Measurements from ENCODE around the gene UGT1A4.

The UGT1A4 gene

DNA sequence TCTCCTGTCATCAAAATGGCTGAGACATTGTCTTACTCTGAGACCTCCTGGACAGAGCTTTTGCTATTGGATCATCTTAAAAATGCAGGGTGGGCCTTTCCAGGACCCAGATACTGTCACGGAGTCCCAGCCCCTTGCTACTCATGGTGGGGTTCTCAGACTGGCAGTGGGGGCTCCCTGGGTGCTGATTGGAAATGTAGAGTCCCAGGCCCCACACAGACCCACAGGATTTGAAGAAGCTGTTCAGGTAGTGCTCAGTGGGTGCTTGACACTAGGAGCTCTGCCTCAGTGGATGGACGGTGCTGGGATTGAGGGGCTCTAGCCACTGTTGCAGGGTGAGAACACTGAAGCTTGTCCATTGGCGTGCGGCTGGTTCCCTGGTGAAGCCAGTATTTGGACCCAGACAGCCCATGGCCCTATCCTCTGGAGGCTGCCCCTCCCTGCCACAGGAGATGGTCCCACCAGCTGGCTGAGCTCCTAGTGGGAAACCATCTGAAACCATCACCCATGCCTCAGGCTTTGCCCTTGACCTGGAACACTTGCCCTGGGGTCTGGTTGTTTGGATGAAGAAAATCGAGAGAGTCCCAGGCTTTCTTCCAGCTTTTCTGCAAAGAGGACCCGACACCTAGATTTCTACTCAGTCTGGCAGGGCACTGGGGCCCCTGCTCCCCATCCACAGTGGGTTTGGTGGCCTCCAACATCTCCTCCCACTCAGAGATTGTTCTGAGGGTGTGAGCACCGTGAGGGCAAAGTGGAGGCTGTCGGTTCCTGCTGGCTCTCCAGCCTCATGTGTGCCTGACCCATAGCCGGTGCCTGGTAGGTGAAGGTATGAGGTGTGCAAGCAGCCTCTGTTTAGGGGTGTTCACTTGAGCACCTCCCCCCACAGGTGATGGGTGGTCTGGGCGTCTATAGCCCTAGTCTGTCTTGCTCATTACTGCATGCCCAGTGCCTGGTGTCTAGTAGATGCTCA lies 89.7 kb downstream of the UGT1A4 start:
- Histone ChIP-seq H3K4me3 (no peak overlapping the region), H3K4me2 (no peak overlapping the region), H3K9me3 (replicated peaks in 1 of 11) (peaks cover 0 to 9% (median 0%) of the 10 kb centered on the region in 11 experiments; a peak in 4 of 22 replicates), H3K27ac (no peak overlapping the region), H3K27me3 (no peaks in the 10 kb centered on the region), H4K20me1 (no peaks in the 10 kb centered on the region), H3K36me3 (no peaks in the 10 kb centered on the region), H3K4me1 (no peaks in the 10 kb centered on the region), H3K9ac (no peak overlapping the region)
- no peak for TF ChIP-seq Cebpa-rat (IDR thresholded peaks at IDR 0.05)

DNA sequence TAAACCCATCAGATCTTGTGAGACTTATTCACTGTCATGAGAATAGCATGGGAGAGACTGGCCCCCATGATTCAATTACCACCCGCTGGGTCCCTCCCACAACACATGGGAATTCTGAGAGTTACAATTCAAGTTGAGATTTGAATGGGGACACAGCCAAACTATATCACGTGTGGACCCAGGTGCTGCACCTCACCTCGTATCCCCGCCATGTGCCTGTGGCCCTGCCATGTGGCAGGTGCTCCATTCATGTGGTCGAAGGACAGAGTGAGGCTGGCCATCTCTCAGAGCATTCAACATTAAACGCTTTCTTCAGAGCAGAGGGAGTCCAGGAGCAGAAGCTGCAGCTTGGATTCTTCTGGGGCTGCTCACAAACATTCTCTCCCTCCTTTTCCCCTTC lies 91.8 kb downstream of the UGT1A4 start:
- Histone ChIP-seq H3K9ac (no peak overlapping the region), H4K20me1 (no peaks in the 10 kb centered on the region), H3K27ac (no peak overlapping the region), H3K36me3 (no peaks in the 10 kb centered on the region), H3K9me3 (replicated peaks in 1 of 11) (peaks cover 0 to 9% (median 0%) of the 10 kb centered on the region in 11 experiments; a peak in 4 of 22 replicates), H3K4me1 (no peaks in the 10 kb centered on the region), H3K4me2 (no peak overlapping the region), H3K27me3 (no peaks in the 10 kb centered on the region), H3K4me3 (no peak overlapping the region)
- TF ChIP-seq Cebpa-rat (IDR thresholded peaks at IDR 0.05), result no peak

DNA sequence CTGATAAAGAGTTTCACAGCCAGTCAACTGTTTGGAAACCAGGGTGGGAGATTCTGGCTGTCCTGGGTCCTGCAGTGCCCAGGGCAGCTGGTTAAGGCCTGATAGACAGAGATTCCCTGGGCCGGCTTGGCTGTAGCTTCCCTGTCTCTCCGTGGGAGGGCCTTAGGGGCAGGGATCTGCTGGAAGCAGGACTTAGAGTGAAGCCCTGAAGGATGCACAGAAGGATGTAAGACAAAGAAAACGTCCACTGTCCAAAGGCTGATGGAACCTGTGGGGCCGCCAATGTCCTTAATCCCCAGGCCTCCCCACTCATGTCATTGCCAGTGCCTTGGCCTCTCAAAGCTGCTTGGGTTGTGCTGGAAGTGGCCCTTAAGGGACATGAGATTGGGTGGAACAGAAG lies 92.6 kb downstream of the UGT1A4 start:
- Histone ChIP-seq H3K4me3 (no peak overlapping the region), H3K27ac (no peak overlapping the region), H3K9me3 (replicated peaks in 1 of 11) (peaks cover 0 to 9% (median 0%) of the 10 kb centered on the region in 11 experiments; a peak in 4 of 22 replicates), H3K4me1 (no peaks in the 10 kb centered on the region), H3K27me3 (no peaks in the 10 kb centered on the region), H3K36me3 (no peaks in the 10 kb centered on the region), H4K20me1 (no peaks in the 10 kb centered on the region), H3K4me2 (no peak overlapping the region), H3K9ac (no peak overlapping the region)
- no peak for TF ChIP-seq Cebpa-rat (IDR thresholded peaks at IDR 0.05)

- H3K4me3 ChIP-seq, result no peak overlapping the region
- peaks cover 0 to 5% (median 5%) of the 10 kb centered on the region in 10 experiments; a peak in 18 of 20 replicates for H3K4me1 ChIP-seq
- H3K27ac ChIP-seq, result no peak overlapping the region
- no peaks in the 10 kb centered on the region; a peak in 1 of 22 replicates for H4K20me1 ChIP-seq
- H3K4me2 ChIP-seq, result no peak overlapping the region
- H3K27me3 ChIP-seq, result no peaks in the 10 kb centered on the region
- H3K9me3 ChIP-seq (replicated peaks in 1 of 11), result peaks cover 0 to 9% (median 0%) of the 10 kb centered on the region in 11 experiments; a peak in 4 of 22 replicates
- H3K36me3 ChIP-seq, result no peaks in the 10 kb centered on the region
- no peak overlapping the region for H3K9ac ChIP-seq
- TF ChIP-seq Cebpa-rat (IDR thresholded peaks at IDR 0.05), result no peak
Measured at GRCh38 chr2:233811732-233812131, 93.2 kb downstream of the UGT1A4 start.

GRCh38 chr2:233813236-233814055 lies 94.9 kb downstream of the UGT1A4 start:
- Histone ChIP-seq H3K9ac (no peak overlapping the region), H3K36me3 (no peaks in the 10 kb centered on the region), H3K4me3 (no peak overlapping the region), H3K4me1 (peaks cover 5 to 22% (median 20%) of the 10 kb centered on the region in 10 experiments; a peak in 19 of 20 replicates), H3K27ac (no peak overlapping the region), H3K27me3 (no peaks in the 10 kb centered on the region), H3K4me2 (no peak overlapping the region), H3K9me3 (replicated peaks in 1 of 11) (peaks cover 0 to 9% (median 0%) of the 10 kb centered on the region in 11 experiments; a peak in 3 of 22 replicates), H4K20me1 (no peaks in the 10 kb centered on the region; a peak in 1 of 22 replicates)
- TF ChIP-seq Cebpa-rat (IDR thresholded peaks at IDR 0.05), result no peak

DNA sequence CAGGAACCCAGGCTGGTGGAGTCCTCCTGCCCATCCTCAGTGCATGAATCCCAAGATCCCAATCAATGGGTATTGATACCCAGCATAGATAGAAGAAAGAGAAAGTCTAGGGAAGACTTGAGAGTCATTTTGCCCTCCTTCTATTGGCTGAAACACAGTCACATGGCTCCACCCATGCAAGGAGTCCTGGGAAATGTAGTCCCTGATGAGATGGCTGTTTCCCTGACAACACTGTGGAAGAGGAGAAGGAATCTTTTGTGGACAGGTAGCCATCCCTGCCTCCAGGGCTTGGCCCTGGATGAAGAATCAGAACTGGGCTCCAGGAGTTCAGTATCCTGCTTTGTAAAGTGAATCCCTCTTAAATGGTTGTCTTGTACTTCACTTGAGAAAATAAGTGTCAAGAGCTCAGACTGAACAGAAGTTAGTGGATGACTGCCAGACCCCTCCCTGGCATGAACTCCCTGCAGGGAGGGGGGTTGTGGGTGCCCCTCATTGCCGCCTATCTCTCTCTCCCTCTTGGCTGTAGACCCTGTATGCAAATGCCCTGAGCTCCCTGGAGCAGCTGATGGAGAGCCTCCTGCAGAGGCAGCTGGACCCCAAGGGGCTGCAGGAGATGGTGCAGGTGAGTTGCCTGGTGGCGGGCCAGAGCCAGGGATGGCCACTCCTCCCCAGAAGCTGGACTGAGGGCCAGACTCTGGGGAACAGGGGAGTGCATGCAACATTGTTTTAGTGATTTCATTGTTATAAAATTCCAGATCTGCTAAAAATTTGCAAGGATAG lies 95.7 kb downstream of the UGT1A4 start:
- no peak overlapping the region for H3K4me3 ChIP-seq
- no peak overlapping the region for H3K9ac ChIP-seq
- no peaks in the 10 kb centered on the region; a peak in 1 of 22 replicates for H4K20me1 ChIP-seq
- no peak for TF ChIP-seq Cebpa-rat (IDR thresholded peaks at IDR 0.05)
- H3K27me3 ChIP-seq, result no peaks in the 10 kb centered on the region
- H3K27ac ChIP-seq, result no peak overlapping the region
- peaks cover 5 to 22% (median 20%) of the 10 kb centered on the region in 10 experiments; a peak in 19 of 20 replicates for H3K4me1 ChIP-seq
- H3K4me2 ChIP-seq, result no peak overlapping the region
- no peaks in the 10 kb centered on the region for H3K36me3 ChIP-seq
- H3K9me3 ChIP-seq (replicated peaks in 1 of 11), result peaks cover 0 to 9% (median 0%) of the 10 kb centered on the region in 11 experiments; a peak in 3 of 22 replicates

- no peak overlapping the region for H3K9ac ChIP-seq
- H3K4me3 ChIP-seq, result no peak overlapping the region
- H3K4me2 ChIP-seq, result no peak overlapping the region
- H3K36me3 ChIP-seq, result no peaks in the 10 kb centered on the region
- no peak for TF ChIP-seq Cebpa-rat (IDR thresholded peaks at IDR 0.05)
- peaks cover 5 to 22% (median 20%) of the 10 kb centered on the region in 10 experiments; a peak in 19 of 20 replicates for H3K4me1 ChIP-seq
- no peaks in the 10 kb centered on the region for H3K27me3 ChIP-seq
- no peak overlapping the region for H3K27ac ChIP-seq
- no peaks in the 10 kb centered on the region; a peak in 1 of 22 replicates for H4K20me1 ChIP-seq
- H3K9me3 ChIP-seq (replicated peaks in 1 of 11), result peaks cover 0 to 4% (median 0%) of the 10 kb centered on the region in 11 experiments; a peak in 1 of 22 replicates
Measured at GRCh38 chr2:233815861-233816260, 97.3 kb downstream of the UGT1A4 start.

DNA sequence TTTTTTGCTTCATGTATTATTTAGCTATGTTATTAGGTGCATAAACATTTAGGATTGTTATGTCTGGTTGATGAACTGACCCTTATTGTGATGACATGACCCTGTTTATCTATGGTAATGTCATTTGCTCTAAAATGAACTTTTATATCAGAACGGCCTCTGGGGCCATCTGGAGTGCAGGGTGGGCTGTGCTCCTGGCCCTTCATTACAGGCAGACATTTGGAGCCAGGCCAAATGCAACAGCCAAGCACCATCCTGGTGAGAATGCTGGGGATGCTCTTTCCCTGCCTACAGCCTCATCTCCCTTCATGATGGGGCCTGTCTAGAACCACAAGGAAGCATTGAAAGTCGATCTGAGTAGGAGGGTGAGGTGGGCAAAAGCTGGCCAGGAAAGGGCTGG lies 97.8 kb downstream of the UGT1A4 start:
- Histone ChIP-seq H4K20me1 (no peaks in the 10 kb centered on the region; a peak in 1 of 22 replicates), H3K4me3 (no peak overlapping the region), H3K27ac (no peak overlapping the region), H3K9me3 (replicated peaks in 1 of 11) (no peaks in the 10 kb centered on the region; a peak in 1 of 22 replicates), H3K36me3 (no peaks in the 10 kb centered on the region), H3K9ac (peak overlapping the region in 1 of 11 experiments; percentile 4; a peak in 1 of 22 replicates), H3K4me2 (peak overlapping the region in 10 of 11 experiments; percentile 27 to 77 (median 66); a peak in 18 of 22 replicates), H3K4me1 (peaks cover 5 to 22% (median 20%) of the 10 kb centered on the region in 10 experiments; a peak in 19 of 20 replicates), H3K27me3 (no peaks in the 10 kb centered on the region)
- no peak for TF ChIP-seq Cebpa-rat (IDR thresholded peaks at IDR 0.05)

Measured in BLaER1 treated with 17β-estradiol and CSF1 and Interleukin-3, amounts not matched to agents 10 nM and 100 nM (cell line).